Measurements from ENCODE around the gene KDM5C.
"Not testable (repeated sequence)": the region's sequence is repeated elsewhere in the genome, so short reads cannot be mapped to it uniquely, and the experiment has no call there.

The KDM5C gene

DNA sequence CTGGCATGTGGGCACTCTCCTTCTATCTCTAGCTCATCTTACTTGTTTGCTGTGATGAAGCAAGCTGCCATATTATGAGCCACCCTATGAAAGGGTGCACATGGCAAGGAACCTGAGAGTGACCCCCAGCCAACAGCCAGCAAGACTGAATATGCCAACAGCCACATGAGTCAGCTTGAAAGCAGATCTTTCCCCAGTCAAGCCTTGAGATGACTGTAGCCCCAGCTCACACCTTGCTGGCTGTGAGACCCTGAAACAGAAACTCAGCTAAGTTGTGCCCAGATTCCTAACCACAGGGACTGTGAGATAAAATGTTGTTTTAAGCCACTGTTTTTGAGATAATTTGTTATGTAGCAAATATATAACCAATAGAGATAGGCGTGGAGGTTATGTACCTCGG lies 36.2 kb downstream of the KDM5C start:
- DNase-seq = peak; percentile 34 to 36

DNA sequence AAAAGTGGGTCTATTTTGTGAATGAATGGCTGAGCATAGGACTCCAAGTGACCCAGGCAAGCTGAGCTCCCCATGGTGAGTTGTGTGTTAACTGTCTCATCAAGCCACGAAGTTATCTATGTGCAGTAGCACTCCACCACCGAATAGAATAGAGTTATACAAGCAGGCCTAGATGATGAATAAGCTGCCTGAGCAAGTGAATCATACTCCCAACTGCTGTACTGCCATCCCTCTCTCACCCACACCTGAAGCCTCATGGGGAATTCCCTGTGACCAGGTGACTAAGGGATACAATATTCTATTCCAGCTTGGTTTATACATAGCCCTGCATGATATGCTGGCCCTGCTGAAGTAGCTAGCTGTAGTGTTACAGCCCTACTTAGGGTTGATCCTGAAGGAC lies 38.7 kb downstream of the KDM5C start:
- DNase-seq = peak in 1 of 2 donors; percentile 32

DNA sequence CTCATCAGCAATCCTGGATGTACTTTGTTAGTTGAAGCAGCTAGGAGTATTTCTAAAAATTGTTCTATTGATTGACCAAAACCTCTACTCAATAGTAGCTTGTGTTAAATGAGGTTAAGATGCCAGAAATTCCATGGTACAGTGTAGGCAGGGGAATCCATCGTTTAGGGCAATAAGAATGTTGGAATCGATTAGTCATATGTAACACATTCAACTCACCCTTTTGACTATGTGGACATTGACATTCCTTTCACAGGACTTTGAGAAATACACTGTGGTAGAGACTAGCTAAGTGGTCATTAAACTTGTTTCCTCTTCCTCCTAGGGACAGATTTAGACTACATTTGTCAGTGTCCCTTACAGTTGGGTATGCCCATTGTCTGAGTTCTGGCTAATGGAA lies 40.2 kb downstream of the KDM5C start:
- no peak for DNase-seq

DNA sequence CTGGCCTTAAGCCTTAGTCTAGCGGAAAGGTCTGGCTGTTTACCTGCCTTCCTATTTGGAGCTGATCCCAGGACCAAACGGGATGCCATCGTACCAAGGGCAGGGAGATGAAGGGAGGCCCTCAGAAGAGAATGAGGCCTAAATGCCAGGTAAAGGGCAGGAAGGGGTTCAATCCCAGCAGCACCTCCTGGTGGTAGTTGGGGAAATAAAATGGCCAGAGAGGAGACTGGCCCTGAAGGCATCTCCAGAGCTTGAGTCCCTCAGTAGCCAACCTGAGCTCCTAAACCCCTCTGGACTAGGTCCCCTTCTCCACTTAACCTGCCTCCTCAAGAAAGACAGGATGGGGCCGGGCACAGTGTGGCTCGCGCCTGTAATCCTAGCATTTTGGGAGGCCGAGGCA lies 53.7 kb downstream of the KDM5C start:
- DNase-seq = no peak

DNA sequence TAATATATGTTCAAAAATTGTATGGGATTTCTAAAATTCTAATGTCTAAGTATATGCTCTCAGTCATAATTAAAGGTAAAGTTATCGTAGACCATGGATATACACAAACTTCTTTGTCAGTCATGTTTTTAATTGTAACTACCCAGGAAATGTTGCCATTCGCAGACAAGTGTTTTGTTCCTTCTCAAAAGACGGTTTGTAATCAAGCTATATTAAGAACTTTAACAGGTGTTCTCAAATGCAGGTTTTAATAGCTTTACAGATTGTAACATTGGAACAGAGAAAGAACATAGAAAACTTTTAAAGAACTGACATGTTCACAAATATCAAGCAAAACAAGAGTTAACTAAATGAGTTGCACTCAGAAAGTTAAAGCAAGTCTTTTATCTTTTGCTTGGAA lies 58.9 kb downstream of the KDM5C start:
- DNase-seq = no peak

DNA sequence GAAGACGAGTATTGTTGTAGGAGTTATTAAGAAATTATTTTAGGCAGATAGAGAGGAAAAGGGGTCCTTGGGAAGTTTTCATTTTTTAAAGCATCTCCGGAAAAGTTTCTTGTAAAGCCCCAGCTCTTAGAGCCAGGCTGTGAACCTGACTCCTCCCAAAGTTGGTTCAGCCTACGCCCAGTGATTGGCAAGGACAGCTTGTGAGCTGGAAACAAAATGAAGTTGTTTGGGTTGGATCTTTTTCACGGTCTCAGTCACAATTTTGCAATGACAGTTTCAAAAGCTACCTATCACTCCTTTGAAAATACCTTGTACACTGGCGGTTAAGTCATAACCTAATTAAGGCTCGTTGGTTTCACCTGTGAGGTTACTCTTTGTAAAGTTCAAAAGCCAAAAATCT lies 60.4 kb downstream of the KDM5C start:
- not testable (repeated sequence) for DNase-seq

DNA sequence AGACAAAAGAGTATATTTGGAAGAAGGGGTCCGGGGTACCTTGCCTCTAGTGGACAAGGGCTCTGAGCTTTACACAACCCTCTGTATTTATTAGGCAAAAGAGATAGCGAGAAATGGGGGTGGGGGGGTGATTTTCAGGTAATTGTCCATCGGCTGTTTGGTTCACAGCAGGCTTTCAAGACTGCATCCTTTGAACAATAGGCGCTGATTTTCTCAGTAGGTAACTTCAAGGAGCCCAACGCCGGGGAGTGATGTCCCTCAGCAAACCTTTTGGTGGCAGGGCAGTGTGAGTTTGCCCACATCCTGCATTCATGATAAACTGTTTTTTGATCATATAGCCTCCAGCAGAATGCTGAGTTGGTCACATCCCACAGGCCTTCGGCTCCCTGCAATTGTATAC lies 61.6 kb downstream of the KDM5C start:
- DNase-seq = no peak

DNA sequence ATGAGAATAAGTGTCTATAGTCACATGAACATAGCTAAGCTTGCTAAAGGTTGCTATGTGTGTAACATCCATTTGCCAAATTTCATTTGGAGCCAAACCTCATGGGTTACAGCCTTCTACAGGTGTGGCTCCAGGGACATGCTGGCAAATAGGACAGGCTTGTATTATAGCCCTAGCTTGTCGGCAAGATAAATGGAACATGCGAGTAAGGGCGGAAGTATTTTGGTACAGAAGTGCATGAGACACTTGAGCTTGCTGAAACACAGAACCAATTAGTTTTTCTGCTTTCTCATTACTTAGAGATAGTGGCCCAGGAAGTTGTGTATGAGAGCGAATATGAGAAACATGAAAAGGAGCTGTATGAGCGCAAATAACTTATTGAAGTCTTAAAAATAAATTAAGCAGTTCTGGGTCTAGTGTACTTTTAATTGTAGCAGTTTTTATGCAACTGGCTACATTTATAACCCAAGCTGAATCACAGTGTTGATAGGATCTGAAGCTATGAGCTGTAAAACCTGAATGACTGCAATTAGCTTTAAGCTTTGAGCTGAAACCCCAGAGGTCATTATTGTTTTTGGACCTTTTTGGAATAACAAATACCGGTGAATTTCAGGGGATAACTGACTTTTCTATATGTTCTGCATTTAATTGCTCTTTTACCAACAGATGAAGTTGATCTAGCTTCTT lies 64.6 kb downstream of the KDM5C start:
- DNase-seq = no peak

DNA sequence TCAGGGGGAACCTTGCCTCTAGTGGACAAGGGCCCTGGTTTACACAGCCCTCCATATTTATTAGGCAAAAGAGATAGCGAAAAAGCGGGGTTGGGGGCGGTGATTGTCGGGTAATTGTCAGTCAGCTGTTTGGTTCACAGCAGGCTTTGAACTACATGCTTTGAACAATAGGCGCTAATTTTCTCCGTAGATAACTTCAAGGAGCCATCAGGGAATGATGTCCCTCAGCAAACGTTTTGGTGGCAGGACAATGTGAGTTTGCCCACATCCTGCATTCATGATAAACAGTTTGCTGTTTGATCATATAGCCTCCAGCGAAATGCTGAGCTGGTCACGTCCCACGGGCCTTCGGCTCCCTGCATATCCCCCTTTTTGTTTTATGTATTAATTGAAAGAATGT lies 65.8 kb downstream of the KDM5C start:
- no peak for DNase-seq

DNA sequence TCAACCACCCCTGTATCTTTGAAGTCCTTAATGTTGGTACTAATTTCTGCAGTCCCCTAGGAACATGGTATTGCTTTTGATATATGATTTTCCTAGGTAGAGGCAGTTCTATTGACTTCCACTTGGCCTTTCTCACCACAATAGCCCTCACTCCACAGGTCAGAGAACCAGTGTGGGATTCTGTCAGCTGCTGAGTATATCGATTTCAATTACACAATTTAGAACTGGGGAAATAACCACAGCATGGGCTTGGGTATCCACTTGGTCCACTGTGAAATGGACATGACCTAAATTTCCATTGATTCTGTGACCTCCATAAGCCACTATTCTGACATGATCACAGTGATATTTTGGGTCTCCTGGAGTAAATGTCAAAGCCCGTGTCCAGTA lies 68.8 kb downstream of the KDM5C start:
- no peak for DNase-seq

DNA sequence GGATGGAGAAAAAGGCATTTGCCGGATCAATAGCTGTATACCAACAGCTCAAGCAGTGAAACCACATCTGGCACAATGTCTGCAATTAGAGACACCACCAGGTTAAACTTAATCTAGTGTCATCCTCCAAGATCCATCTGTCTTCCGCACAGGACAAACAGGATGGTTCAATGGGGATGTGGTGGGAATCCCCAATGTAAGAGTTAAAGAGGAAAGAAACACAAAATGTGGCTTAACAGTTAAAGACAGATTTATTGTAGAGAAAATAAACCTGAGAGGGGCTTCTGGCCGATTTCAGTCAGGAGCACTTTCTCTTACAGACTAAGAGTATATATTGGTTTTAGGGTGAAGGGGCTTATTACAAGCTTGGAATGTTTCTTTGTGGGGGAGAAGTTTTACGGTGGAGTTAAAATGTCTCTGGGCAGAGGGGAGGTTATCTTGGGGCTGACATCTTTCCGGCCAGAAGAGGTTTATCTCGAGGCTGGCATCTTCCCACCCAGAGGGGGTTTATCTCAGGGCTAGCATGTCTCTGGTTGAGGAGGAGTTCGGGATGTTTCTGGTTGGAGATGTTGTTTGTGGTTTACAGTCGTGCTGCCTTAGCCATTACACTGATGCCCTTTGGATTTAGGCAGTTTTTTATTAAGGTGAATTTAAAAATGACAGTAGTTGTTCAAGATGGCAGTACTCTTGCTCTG lies 69.3 kb downstream of the KDM5C start:
- DNase-seq = no peak

DNA sequence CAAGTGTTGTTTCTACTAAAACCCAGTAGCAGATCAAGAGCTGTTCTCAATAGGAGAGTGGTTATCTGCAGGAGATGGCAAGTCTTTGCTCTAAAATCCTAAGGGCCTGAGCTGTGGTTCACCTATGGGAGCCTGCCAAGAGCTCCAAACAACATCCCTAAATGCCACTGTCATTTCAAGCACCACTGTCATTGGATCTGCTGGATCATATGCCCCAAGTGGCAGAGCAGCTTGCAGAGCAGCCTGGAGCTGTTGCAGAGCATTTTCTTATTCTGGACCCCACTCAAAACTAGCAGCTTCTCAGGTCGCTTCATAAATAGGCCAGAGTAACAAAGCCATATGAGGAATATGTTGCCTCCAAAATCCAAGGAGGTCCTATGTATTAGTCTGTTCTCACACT lies 71.4 kb downstream of the KDM5C start:
- no peak for DNase-seq

Data from stimulated activated CD4-positive, alpha-beta T cell treated with anti-CD3 and anti-CD28 coated beads, Interleukin-2, amount 100 ng/mL, for 24 hours (primary cell).